Upper lobe of left lung (tissue), 6 donors: Measurements from ENCODE around the gene RSF1. TPM values are rescaled to one million over a fixed set of nuclear protein-coding genes. Genes with fewer than 3 reads are reported as not detected.
A peak's percentile ranks its signal among the peaks of the same experiment; 100 is the strongest.
"Not testable (repeated sequence)": the region's sequence is repeated elsewhere in the genome, so short reads cannot be mapped to it uniquely, and the experiment has no call there.

Experiments used
- ATAC-seq, 2 donors: fragments of 200-7000 bp; cut with Tn5 transposase; one replicate each; pipeline ENCODE4 v1.9.1; 2022; ENCODE audit warnings: mild to moderate bottlenecking in 2 of 2, moderate library complexity in 2 of 2; ENCODE audit not compliant: low FRiP score in 2 of 2
- DNase-seq, 2 donors: peaks; one replicate each; pipeline ENCODE4 v3.0.0-alpha.2; 2019 to 2020
- H3K27ac ChIP-seq, 4 donors: fragments of 200-600 bp; sonication (generic); one replicate each; pipeline ENCODE4 v1.5.1; 2016 to 2019
- H3K27me3 ChIP-seq, 4 donors: fragments of 200-600 bp; sonication (generic); one replicate each; pipeline ENCODE4 v1.5.1; 2017 to 2019
- H3K36me3 ChIP-seq, 4 donors: fragments of 200-600 bp; sonication (generic); one replicate each; pipeline ENCODE4 v1.5.1; 2016 to 2019
- H3K4me1 ChIP-seq, 4 donors: fragments of 200-600 bp; sonication (generic); one replicate each; pipeline ENCODE4 v1.5.1; 2018 to 2019
- H3K4me3 ChIP-seq, 4 donors: fragments of 200-600 bp; sonication (generic); one replicate each; pipeline ENCODE4 v1.5.1; 2017 to 2019; ENCODE audit warnings: mild to moderate bottlenecking in 2 of 4, moderate library complexity in 1 of 4
- H3K9me3 ChIP-seq, 4 donors: fragments of 200-600 bp; sonication (generic); one replicate each; pipeline ENCODE4 v1.5.1; 2018 to 2019
- CTCF ChIP-seq, 6 experiments: fragments of 450-650 bp in 4 of 6; fragments of 200-600 bp in 2 of 6; sonication (generic) in 2 of 6; IDR thresholded peaks; one replicate each; pipeline ENCODE4 v1.5.1; 2016 to 2019; ENCODE audit warnings: antibody characterized with exemption in 6 of 6
- EP300 ChIP-seq, 4 donors: sonication (generic); formaldehyde crosslinking; IDR thresholded peaks; one replicate each; pipeline ENCODE4 v1.5.1; 2017; ENCODE audit warnings: antibody characterized with exemption in 4 of 4, control low read depth in 2 of 4
- POLR2A ChIP-seq, 4 donors: fragments of 450-650 bp; IDR thresholded peaks; one replicate each; pipeline ENCODE4 v1.5.1; 2016 to 2017; ENCODE audit warnings: antibody characterized with exemption in 4 of 4, mild to moderate bottlenecking in 2 of 4
- POLR2AphosphoS5 ChIP-seq, 2 donors: sonication (generic); formaldehyde crosslinking; IDR thresholded peaks; one replicate each; pipeline ENCODE4 v1.5.1; 2017; ENCODE audit warnings: antibody characterized with exemption in 2 of 2
- WGBS, 2 donors: methylation state at CpG; one replicate each; pipeline ENCODE4 v1.1.5; 2017 to 2018; 5-methylcytosine and 5-hydroxymethylcytosine counted together
- total RNA-seq, 6 donors: library from RNA; depleted of rRNA in 4 of 6; stranded (reverse); fragments of >200 nt in 4 of 6; gene quantifications; one replicate each; pipeline versions ENCODE4 v1.1.0 to v1.2.1, GENCODE V29; 2016 to 2021
- donor health status: DM: no; HTN: no; CAD: no; lungs with moderate emphysema.
- donor health status: DM: no; HTN: yes; CAD: no; lungs with severe emphysema.

The RSF1 gene
- total RNA-seq, 6 donors from 2014 or later, result 36.2 to 136 (median 71.2) TPM

- Histone ChIP-seq H3K27me3 (no peaks in the 10 kb centered on the region), H3K27ac (no peak overlapping the region), H3K4me1 (peaks cover 0 to 10% (median 4%) of the 10 kb centered on the region in 4 donors), H3K36me3 (no peaks in the 10 kb centered on the region), H3K4me3 (no peak overlapping the region), H3K9me3 (no peaks in the 10 kb centered on the region)
- TF ChIP-seq EP300 (IDR thresholded peaks at IDR 0.05), result no peak
- no peak for TF ChIP-seq POLR2A (IDR thresholded peaks at IDR 0.05)
- no peak for TF ChIP-seq POLR2AphosphoS5 (IDR thresholded peaks at IDR 0.05)
- no peak for TF ChIP-seq CTCF (IDR thresholded peaks at IDR 0.05)
- WGBS, 2 donors, result 68 to 78% methylated on average over 2 of the region's 2 CpGs
- DNase-seq, result no peak
- no peak for ATAC-seq
These were observed 178.3 kb downstream of the RSF1 start for GRCh38 chr11:77642228-77642627.

GRCh38 chr11:77637345-77638165 lies 183.0 kb downstream of the RSF1 start, which contains the start of gene CLNS1A:
CLNS1A (minus strand) TSS chr11:77637794; CDS start chr11:77637714, 80 bp downstream.
- Histone ChIP-seq H3K4me3 (peak within 1 kb of the TSS; percentile 83 to 96 (median 94)), H3K9me3 (no peaks in the 10 kb centered on the region), H3K27ac (peak within 1 kb of the TSS; percentile 71 to 84 (median 80)), H3K27me3 (no peaks in the 10 kb centered on the region), H3K4me1 (peaks cover 12 to 32% (median 24%) of the 10 kb centered on the region in 4 donors), H3K36me3 (no peaks in the 10 kb centered on the region)
- WGBS, 2 donors, result 0 to 1% methylated on average over 27 to 39 of the region's 41 CpGs
- ATAC-seq, result peak; percentile 96 to 99
- peak; percentile 89 to 90 for DNase-seq
- peak in 3 of 4 donors; percentile 53 to 84 (median 56) for TF ChIP-seq POLR2A (IDR thresholded peaks at IDR 0.05)
- no peak for TF ChIP-seq EP300 (IDR thresholded peaks at IDR 0.05)
- TF ChIP-seq POLR2AphosphoS5 (IDR thresholded peaks at IDR 0.05), result peak; percentile 80 to 81

GRCh38 chr11:77636731-77637344 lies 183.7 kb downstream of the RSF1 start:
- Histone ChIP-seq H3K4me1 (peaks cover 12 to 31% (median 24%) of the 10 kb centered on the region in 4 donors), H3K27me3 (no peaks in the 10 kb centered on the region), H3K36me3 (no peaks in the 10 kb centered on the region), H3K27ac (peak overlapping the region in 3 of 4 donors; percentile 71 to 84 (median 81)), H3K4me3 (peak overlapping the region; percentile 83 to 96 (median 94)), H3K9me3 (no peaks in the 10 kb centered on the region)
- DNase-seq (no peak), ATAC-seq (no peak)
- TF ChIP-seq CTCF (IDR thresholded peaks at IDR 0.05) (no peak), EP300 (IDR thresholded peaks at IDR 0.05) (no peak), POLR2AphosphoS5 (IDR thresholded peaks at IDR 0.05) (no peak), POLR2A (IDR thresholded peaks at IDR 0.05) (no peak)
- 5 to 9% methylated on average over 14 of the region's 14 CpGs for WGBS, 2 donors

GRCh38 chr11:77633926-77634325 lies 186.6 kb downstream of the RSF1 start:
- H3K36me3 ChIP-seq, H3K9me3 ChIP-seq, ATAC-seq, H3K4me3 ChIP-seq, H3K27me3 ChIP-seq: not testable (repeated sequence)
- 70 to 83% methylated on average over 5 of the region's 5 CpGs for WGBS, 2 donors
- DNase-seq, result peak in 1 of 2 donors; percentile 40
- peaks cover 12 to 27% (median 26%) of the 10 kb centered on the region in 4 donors for H3K4me1 ChIP-seq
- H3K27ac ChIP-seq, result peak overlapping the region in 2 of 4 donors; percentile 16

- H3K4me3 ChIP-seq, result no peak overlapping the region
- ATAC-seq (no peak), DNase-seq (no peak)
- H3K27ac ChIP-seq, result no peak overlapping the region
- no peaks in the 10 kb centered on the region for H3K27me3 ChIP-seq
- H3K9me3 ChIP-seq, result no peaks in the 10 kb centered on the region
- 78 to 81% methylated on average over 4 of the region's 4 CpGs for WGBS, 2 donors
- H3K4me1 ChIP-seq, result peaks cover 0 to 10% (median 7%) of the 10 kb centered on the region in 4 donors
- TF ChIP-seq POLR2AphosphoS5 (IDR thresholded peaks at IDR 0.05) (no peak), POLR2A (IDR thresholded peaks at IDR 0.05) (no peak), EP300 (IDR thresholded peaks at IDR 0.05) (no peak), CTCF (IDR thresholded peaks at IDR 0.05) (no peak)
- H3K36me3 ChIP-seq, result peaks cover 0 to 17% (median 1%) of the 10 kb centered on the region in 4 donors
These were observed 190.3 kb downstream of the RSF1 start for GRCh38 chr11:77630157-77630710.
